SU-DHL-6 (cell line): ENCODE data around the gene KIF13A.

ENCODE experiments used
- H2AFZ ChIP-seq: fragments of 200-600 bp; sonication (generic); 2 replicates; pipeline ENCODE4 v1.6.1; 2014; ENCODE audit warnings: low read depth, mild to moderate bottlenecking, moderate library complexity, mixed read lengths, antibody characterized with exemption, low read length; ENCODE audit not compliant: severe bottlenecking
- H3F3A ChIP-seq: fragments of 200-600 bp; shearing (Covaris generic); 2 replicates; pipeline ENCODE4 v1.6.0; 2016; ENCODE audit warnings: antibody characterized with exemption, mild to moderate bottlenecking; ENCODE audit not compliant: insufficient read depth
- H3K27ac ChIP-seq: fragments of 200-600 bp; sonication (generic); 2 replicates; pipeline ENCODE4 v1.5.1; 2016; ENCODE audit warnings: low read depth, mild to moderate bottlenecking, low read length, moderate library complexity, mixed read lengths
- H3K27me3 ChIP-seq: fragments of 200-600 bp; sonication (generic), shearing (Covaris generic); 2 replicates; pipeline ENCODE4 v1.6.0; 2014; ENCODE audit warnings: mild to moderate bottlenecking, low read length
- H3K36me3 ChIP-seq: fragments of 200-600 bp; sonication (generic); 2 replicates; pipeline ENCODE4 v1.6.1; 2014; ENCODE audit warnings: mild to moderate bottlenecking, low read length, mixed read lengths
- H3K4me2 ChIP-seq: fragments of 300-600, 200-600 bp; shearing (Covaris generic), sonication (generic); 2 replicates; pipeline ENCODE4 v1.6.0; 2014; ENCODE audit warnings: low read length, low read depth, mild to moderate bottlenecking; ENCODE audit not compliant: poor library complexity, severe bottlenecking
- H3K4me3 ChIP-seq: fragments of 200-600 bp; sonication (generic); 2 replicates; pipeline ENCODE4 v1.5.1; 2014; ENCODE audit warnings: antibody characterized with exemption, low read length, mild to moderate bottlenecking, mixed read lengths; ENCODE audit not compliant: insufficient read depth, poor library complexity, severe bottlenecking
- H3K79me2 ChIP-seq: fragments of 200-600 bp; sonication (generic); 2 replicates; pipeline ENCODE4 v1.6.1; 2014; ENCODE audit warnings: mild to moderate bottlenecking, low read length, moderate library complexity; ENCODE audit not compliant: insufficient read depth
- H3K9ac ChIP-seq: fragments of 200-600 bp; sonication (generic); 2 replicates; pipeline ENCODE4 v1.7.0; 2014; ENCODE audit warnings: mild to moderate bottlenecking, low read length
- H3K9me2 ChIP-seq: fragments of 200-600 bp; sonication (generic); replicated peaks from 2 replicates; pipeline ENCODE4 v1.6.1; 2014; ENCODE audit warnings: low read length; ENCODE audit not compliant: insufficient read depth
- H3K9me3 ChIP-seq: fragments of 200-600 bp; sonication (generic); 2 replicates; pipeline ENCODE4 v1.6.1; 2014; ENCODE audit warnings: low read length, mixed read lengths; ENCODE audit not compliant: insufficient read depth
- H4K20me1 ChIP-seq: fragments of 200-600 bp; sonication (generic); 2 replicates; pipeline ENCODE4 v1.6.1; 2014; ENCODE audit warnings: low read depth, mild to moderate bottlenecking, antibody characterized with exemption, low read length, moderate library complexity, mixed read lengths
- EZH2phosphoT487 ChIP-seq: fragments of 200-600 bp; sonication (generic), shearing (Covaris generic); conservative IDR thresholded peaks from 2 replicates; pipeline ENCODE4 v1.6.1; 2018; ENCODE audit warnings: mild to moderate bottlenecking, antibody characterized with exemption, low read length, moderate library complexity, mixed read lengths
- TF ChIP-seq, protein P1 (sequence below): fragments of 200-600 bp; sonication (generic); IDR thresholded peaks from one replicate; pipeline ENCODE4 v1.5.1; 2017; ENCODE audit warnings: antibody characterized with exemption, mild to moderate bottlenecking, low read length, moderate library complexity; ENCODE audit not compliant: insufficient read depth, poor library complexity, severe bottlenecking

Gene KIF13A

GRCh38 chr6:17966451-17966850 is 21.0 kb downstream of the KIF13A start:
- H3K79me2 ChIP-seq = no peaks in the 10 kb centered on the region
- H3K4me3 ChIP-seq = no peak overlapping the region
- H4K20me1 ChIP-seq = no peaks in the 10 kb centered on the region
- no peaks in the 10 kb centered on the region for H3F3A ChIP-seq
- H3K27ac ChIP-seq = no peak overlapping the region
- no peaks in the 10 kb centered on the region; the same call in 1 of the 2 replicates for H3K27me3 ChIP-seq
- TF ChIP-seq, protein P1, sequence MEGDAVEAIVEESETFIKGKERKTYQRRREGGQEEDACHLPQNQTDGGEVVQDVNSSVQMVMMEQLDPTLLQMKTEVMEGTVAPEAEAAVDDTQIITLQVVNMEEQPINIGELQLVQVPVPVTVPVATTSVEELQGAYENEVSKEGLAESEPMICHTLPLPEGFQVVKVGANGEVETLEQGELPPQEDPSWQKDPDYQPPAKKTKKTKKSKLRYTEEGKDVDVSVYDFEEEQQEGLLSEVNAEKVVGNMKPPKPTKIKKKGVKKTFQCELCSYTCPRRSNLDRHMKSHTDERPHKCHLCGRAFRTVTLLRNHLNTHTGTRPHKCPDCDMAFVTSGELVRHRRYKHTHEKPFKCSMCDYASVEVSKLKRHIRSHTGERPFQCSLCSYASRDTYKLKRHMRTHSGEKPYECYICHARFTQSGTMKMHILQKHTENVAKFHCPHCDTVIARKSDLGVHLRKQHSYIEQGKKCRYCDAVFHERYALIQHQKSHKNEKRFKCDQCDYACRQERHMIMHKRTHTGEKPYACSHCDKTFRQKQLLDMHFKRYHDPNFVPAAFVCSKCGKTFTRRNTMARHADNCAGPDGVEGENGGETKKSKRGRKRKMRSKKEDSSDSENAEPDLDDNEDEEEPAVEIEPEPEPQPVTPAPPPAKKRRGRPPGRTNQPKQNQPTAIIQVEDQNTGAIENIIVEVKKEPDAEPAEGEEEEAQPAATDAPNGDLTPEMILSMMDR = no peak
- TF ChIP-seq EZH2phosphoT487 = no peak
- no peak overlapping the region for H3K4me2 ChIP-seq
- no peaks in the 10 kb centered on the region for H3K36me3 ChIP-seq
- no peak overlapping the region for H2AFZ ChIP-seq
- no peak overlapping the region for H3K9ac ChIP-seq
- no peaks in the 10 kb centered on the region for H3K9me3 ChIP-seq
- H3K9me2 ChIP-seq = no peaks in the 10 kb centered on the region

GRCh38 chr6:17965397-17965796 is 22.0 kb downstream of the KIF13A start:
- no peak overlapping the region for H3K27ac ChIP-seq
- H3K36me3 ChIP-seq = no peaks in the 10 kb centered on the region
- TF ChIP-seq, protein P1 = no peak
- no peak for TF ChIP-seq EZH2phosphoT487
- H3K9ac ChIP-seq = no peak overlapping the region
- no peaks in the 10 kb centered on the region for H3K9me2 ChIP-seq
- H3K4me3 ChIP-seq = no peak overlapping the region
- H3K4me2 ChIP-seq = no peak overlapping the region
- H3K27me3 ChIP-seq = no peaks in the 10 kb centered on the region; the same call in 1 of the 2 replicates
- H2AFZ ChIP-seq = no peak overlapping the region
- H4K20me1 ChIP-seq = no peaks in the 10 kb centered on the region
- no peaks in the 10 kb centered on the region for H3K9me3 ChIP-seq
- no peaks in the 10 kb centered on the region for H3K79me2 ChIP-seq
- no peaks in the 10 kb centered on the region for H3F3A ChIP-seq

GRCh38 chr6:17964633-17965032 is 22.8 kb downstream of the KIF13A start:
- Histone ChIP-seq H3K9me2 (no peaks in the 10 kb centered on the region), H4K20me1 (no peaks in the 10 kb centered on the region), H3K9ac (no peak overlapping the region), H3K9me3 (no peaks in the 10 kb centered on the region), H3K4me3 (no peak overlapping the region), H3F3A (no peaks in the 10 kb centered on the region), H2AFZ (no peak overlapping the region), H3K79me2 (no peaks in the 10 kb centered on the region), H3K27ac (no peak overlapping the region), H3K36me3 (no peaks in the 10 kb centered on the region), H3K27me3 (no peaks in the 10 kb centered on the region; the same call in 1 of the 2 replicates), H3K4me2 (no peak overlapping the region)
- TF ChIP-seq, protein P1 = no peak
- TF ChIP-seq EZH2phosphoT487 = no peak
